ENCODE data around the gene RGS3.

DNA sequence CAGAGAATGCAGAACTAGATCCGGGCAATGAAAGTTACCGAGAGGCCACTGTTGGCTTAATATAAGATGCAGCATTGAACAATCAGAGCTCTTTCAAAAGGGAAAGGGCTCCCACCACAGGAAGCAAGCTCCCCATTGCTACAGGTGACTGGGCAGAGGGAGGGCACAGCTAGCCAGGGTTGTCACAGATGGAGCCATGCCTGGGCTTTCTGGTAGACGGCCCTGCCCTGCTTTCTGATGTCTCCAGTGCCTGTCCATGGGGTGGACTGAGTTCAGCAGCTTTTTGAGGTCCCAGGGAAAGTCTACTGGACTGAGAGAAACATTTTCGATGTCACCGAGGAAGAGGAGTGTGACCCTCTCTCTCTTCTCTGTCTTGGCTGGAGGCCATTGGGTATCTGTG is 14.1 kb downstream of the RGS3 start:
- no peak for TF ChIP-seq POLR2A (IDR thresholded peaks at IDR 0.05; ENCODE audit: low read depth, low read length)
- TF ChIP-seq POLR2AphosphoS5 (IDR thresholded peaks at IDR 0.05; ENCODE audit: insufficient read depth, low read depth, low read length) = no peak
- TF ChIP-seq, protein P1, sequence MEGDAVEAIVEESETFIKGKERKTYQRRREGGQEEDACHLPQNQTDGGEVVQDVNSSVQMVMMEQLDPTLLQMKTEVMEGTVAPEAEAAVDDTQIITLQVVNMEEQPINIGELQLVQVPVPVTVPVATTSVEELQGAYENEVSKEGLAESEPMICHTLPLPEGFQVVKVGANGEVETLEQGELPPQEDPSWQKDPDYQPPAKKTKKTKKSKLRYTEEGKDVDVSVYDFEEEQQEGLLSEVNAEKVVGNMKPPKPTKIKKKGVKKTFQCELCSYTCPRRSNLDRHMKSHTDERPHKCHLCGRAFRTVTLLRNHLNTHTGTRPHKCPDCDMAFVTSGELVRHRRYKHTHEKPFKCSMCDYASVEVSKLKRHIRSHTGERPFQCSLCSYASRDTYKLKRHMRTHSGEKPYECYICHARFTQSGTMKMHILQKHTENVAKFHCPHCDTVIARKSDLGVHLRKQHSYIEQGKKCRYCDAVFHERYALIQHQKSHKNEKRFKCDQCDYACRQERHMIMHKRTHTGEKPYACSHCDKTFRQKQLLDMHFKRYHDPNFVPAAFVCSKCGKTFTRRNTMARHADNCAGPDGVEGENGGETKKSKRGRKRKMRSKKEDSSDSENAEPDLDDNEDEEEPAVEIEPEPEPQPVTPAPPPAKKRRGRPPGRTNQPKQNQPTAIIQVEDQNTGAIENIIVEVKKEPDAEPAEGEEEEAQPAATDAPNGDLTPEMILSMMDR (IDR thresholded peaks at IDR 0.05; ENCODE audit: extremely low read depth in 1 of 2, insufficient read depth in 1 of 2, low read depth in 1 of 2, low read length in 2 of 2) = no peak
- no peak for TF ChIP-seq EZH2 (IDR thresholded peaks at IDR 0.05; ENCODE audit: borderline replicate concordance, low read depth, low read length, severe bottlenecking)
